GM21786 (cell line): Measurements from ENCODE around the gene TRPM5.

Source experiments
- ATAC-seq: cut with Tn5 transposase; IDR thresholded peaks from one replicate; pipeline ENCODE4 v1.9.1; 2021; ENCODE audit not compliant: unreplicated experiment

TRPM5 gene

GRCh38 chr11:2422461-2423156 lies 21.7 kb downstream of the TRPM5 start:
- no peak for ATAC-seq

- ATAC-seq, result no peak
Observed at GRCh38 chr11:2421996-2422395, 22.3 kb downstream of the TRPM5 start.

GRCh38 chr11:2421226-2421994 lies 22.9 kb downstream of the TRPM5 start:
- ATAC-seq, result no peak

- ATAC-seq, result no peak
Observed at GRCh38 chr11:2420502-2421225, 23.6 kb downstream of the TRPM5 start.

GRCh38 chr11:2419638-2420501 lies 24.4 kb downstream of the TRPM5 start:
- no peak for ATAC-seq

GRCh38 chr11:2418693-2419360 lies 25.5 kb downstream of the TRPM5 start:
- ATAC-seq, result no peak

- no peak for ATAC-seq
Observed at GRCh38 chr11:2417856-2418692, 26.2 kb downstream of the TRPM5 start.

GRCh38 chr11:2416765-2417164 lies 27.5 kb downstream of the TRPM5 start:
- no peak for ATAC-seq

GRCh38 chr11:2415601-2416380 lies 28.5 kb downstream of the TRPM5 start:
- ATAC-seq, result no peak

- ATAC-seq, result no peak
Observed at GRCh38 chr11:2415171-2415570, 29.1 kb downstream of the TRPM5 start.

GRCh38 chr11:2414616-2415015 lies 29.7 kb downstream of the TRPM5 start:
- ATAC-seq, result no peak

- no peak for ATAC-seq
Observed at GRCh38 chr11:2413742-2414579, 30.4 kb downstream of the TRPM5 start.

GRCh38 chr11:2412323-2412722 lies 32.0 kb downstream of the TRPM5 start:
- ATAC-seq, result no peak

- ATAC-seq, result no peak
Observed at GRCh38 chr11:2411446-2412305, 32.6 kb downstream of the TRPM5 start.

- no peak for ATAC-seq
Observed at GRCh38 chr11:2410616-2411015, 33.7 kb downstream of the TRPM5 start.

GRCh38 chr11:2409611-2410468 lies 34.5 kb downstream of the TRPM5 start:
- ATAC-seq, result no peak
